GM12873 (cell line): ENCODE results near the gene TSPAN14.
A peak's percentile ranks its signal among the peaks of the same experiment; 100 is the strongest.

Experiments used
- CTCF ChIP-seq: IDR thresholded peaks from 2 replicates; pipeline ENCODE4 v1.5.1; 2012; ENCODE audit warnings: low read depth, mild to moderate bottlenecking, moderate library complexity, low read length, control low read depth; ENCODE audit not compliant: insufficient read depth; ENCODE audit errors: missing control alignments

TSPAN14 gene

GRCh38 chr10:80444124-80444523, 10.0 kb upstream of the TSPAN14 start:
- no peak for TF ChIP-seq CTCF

- TF ChIP-seq CTCF: peak; percentile 96
Observed at GRCh38 chr10:80444646-80445319, 9.3 kb upstream of the TSPAN14 start.

GRCh38 chr10:80447436-80448190, 6.5 kb upstream of the TSPAN14 start:
- no peak for TF ChIP-seq CTCF

GRCh38 chr10:80448209-80448942, 5.7 kb upstream of the TSPAN14 start:
- TF ChIP-seq CTCF: no peak

GRCh38 chr10:80449520-80449919, 4.6 kb upstream of the TSPAN14 start:
- no peak for TF ChIP-seq CTCF

GRCh38 chr10:80451132-80451531, 3.0 kb upstream of the TSPAN14 start:
- TF ChIP-seq CTCF: no peak

- TF ChIP-seq CTCF: no peak
Observed at GRCh38 chr10:80452069-80452468, 2.0 kb upstream of the TSPAN14 start.
